ENCODE data around the gene COL6A2. TPM values are rescaled to one million over a fixed set of nuclear protein-coding genes. Genes with fewer than 3 reads are reported as not detected.
A peak's percentile ranks its signal among the peaks of the same experiment; 100 is the strongest.

Gene COL6A2
- total and polyA plus RNA-seq, 2 of the 4 experiments (the other 2 are of a cell fraction), result 208 to 1,065 TPM

GRCh38 chr21:46091631-46092025 lies 6.3 kb upstream of the COL6A2 start:
- Histone ChIP-seq H3K18ac (ENCODE audit: low read depth, low read length) (peak overlapping the region; percentile 83), H3K4ac (ENCODE audit: low read depth, low read length) (peak overlapping the region; percentile 99), H2BK5ac (ENCODE audit: low read depth, low read length, poor library complexity, severe bottlenecking) (peak overlapping the region; percentile 87), H3K23ac (ENCODE audit: low read depth, low read length) (peak overlapping the region; percentile 66), H2BK120ac (ENCODE audit: low read depth, low read length) (peak overlapping the region; percentile 98), H3K79me1 (ENCODE audit: low read depth in 1 of 2, low read length in 2 of 2) (peaks cover 2 to 49% of the 10 kb centered on the region in 2 experiments; a peak in 3 of 4 replicates), H4K5ac (ENCODE audit: low read depth, low read length) (peak overlapping the region; percentile 72), H2AK9ac (replicated peaks; ENCODE audit: low read depth, low read length, poor library complexity) (peak overlapping the region; percentile 92), H3K9me3 (ENCODE audit: control insufficient read depth, insufficient read depth, low read length) (no peaks in the 10 kb centered on the region), H3K56ac (ENCODE audit: extremely low read depth, insufficient read depth, low read length) (peak overlapping the region; percentile 94), H4K8ac (ENCODE audit: low read depth in 2 of 2, low read length in 2 of 2) (peak overlapping the region; percentile 70 to 90), H2BK15ac (ENCODE audit: low read depth, low read length) (peak overlapping the region; percentile 89), H2AFZ (replicated peaks; ENCODE audit: low read length, poor library complexity) (peak overlapping the region; percentile 76), H3K9me1 (ENCODE audit: insufficient read depth, low read length) (peaks cover 21% of the 10 kb centered on the region), H3K4me2 (ENCODE audit: low read depth, low read length) (peak overlapping the region; percentile 69), H3K4me1 (ENCODE audit: control insufficient read depth, insufficient read depth, low read length) (peaks cover 18% of the 10 kb centered on the region), H2BK20ac (ENCODE audit: low read depth, low read length) (peak overlapping the region; percentile 96), H2AK5ac (ENCODE audit: low read depth, low read length) (peak overlapping the region; percentile 100), H4K20me1 (ENCODE audit: insufficient read depth, low read length) (0 out of 2 replicates have a peak, but pooled peaks cover 3% of the 10 kb centered on the region), H3K36me3 (ENCODE audit: control insufficient read depth, insufficient read depth, low read length) (no peaks in the 10 kb centered on the region), H3K27me3 (ENCODE audit: control insufficient read depth, insufficient read depth, low read length) (no peaks in the 10 kb centered on the region), H3K14ac (replicated peaks; ENCODE audit: low read depth, low read length) (peak overlapping the region; percentile 95), H3K4me3 (ENCODE audit: insufficient read depth, low read depth, low read length) (no peak overlapping the region; the same call in 1 of the 2 replicates), H3K9ac (ENCODE audit: low read depth, low read length) (peak overlapping the region; percentile 65), H3K27ac (ENCODE audit: insufficient read depth, low read length) (peak overlapping the region; percentile 92), H4K91ac (ENCODE audit: insufficient read depth, low read depth, low read length) (peak overlapping the region; percentile 98)
- intact Hi-C loops (cut with micrococcal nuclease) (loop anchor here (1.0 kb wide), 2 partner anchors 42 to 63 kb away; no protein-coding TSS in a partner anchor), in situ Hi-C loops (cut with MboI; ENCODE audit: low sequenced_read_pairs) (loop anchor here (5.0 kb wide), 1 partner anchor 119 kb away; no protein-coding TSS in a partner anchor), dilution Hi-C loops (cut with HindIII; ENCODE audit: low sequenced_read_pairs, unreplicated experiment) (no loop called here)
- no TSS peak for BruUV-seq (replicated peaks)
- WGBS, 2 experiments (ENCODE audit: extremely low coverage in 2 of 2, insufficient read length in 1 of 2), result no CpG with 5 or more reads among the region's 8 CpGs
- DNase-seq (peak; percentile 74), ATAC-seq (ENCODE audit: low read depth) (peak; percentile 46)
- TF ChIP-seq POLR2A (IDR thresholded peaks at IDR 0.05; ENCODE audit: low read depth, low read length), result no peak; the same call in 1 of the 2 replicates
- TF ChIP-seq USF2 (IDR thresholded peaks at IDR 0.05; ENCODE audit: low read depth, low read length), result peak; percentile 27; the same call in 1 of the 2 replicates
- POLR2A ChIA-PET (ENCODE audit: unreplicated experiment), result interaction anchor here (1.2 to 1.3 kb wide), 3 partner anchors 13 to 118 kb away, joined by 4 to 6 read pairs (median 5); no protein-coding TSS in a partner anchor
- CTCF ChIA-PET, result no interaction called here
